ENCODE results near the gene CTAG1B.
"Not testable (repeated sequence)": the region's sequence is repeated elsewhere in the genome, so short reads cannot be mapped to it uniquely, and the experiment has no call there.

The CTAG1B gene

GRCh38 chrX:154582994-154583393, 36.1 kb downstream of the CTAG1B start:
- not testable (repeated sequence) for DNase-seq

DNA sequence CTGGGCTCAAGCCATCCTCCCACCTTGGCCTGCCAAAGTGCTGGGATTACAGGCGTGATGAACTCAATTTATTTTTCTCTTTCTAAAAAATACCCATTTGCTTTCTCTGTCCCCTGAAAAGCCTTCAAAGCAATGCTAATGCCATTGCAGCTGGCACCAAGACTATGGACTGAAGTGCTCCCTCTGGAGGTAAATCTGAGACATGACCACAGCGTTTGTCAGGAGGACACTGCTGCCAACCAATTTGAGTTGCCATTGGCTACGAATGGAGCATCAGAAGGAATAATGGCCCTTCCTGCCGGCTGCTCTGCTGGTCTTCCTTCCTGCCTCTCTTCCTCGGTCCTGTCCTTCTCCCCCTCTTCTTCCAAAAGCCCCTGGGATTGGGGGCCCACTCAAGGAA, 44.0 kb downstream of the CTAG1B start:
- not testable (repeated sequence) for DNase-seq

- DNase-seq: not testable (repeated sequence)
These were observed 46.0 kb downstream of the CTAG1B start for GRCh38 chrX:154573061-154573460.

GRCh38 chrX:154570361-154570760, 48.7 kb downstream of the CTAG1B start:
- not testable (repeated sequence) for DNase-seq

Data from activated CD4-positive, alpha-beta T cell treated with anti-CD3 and anti-CD28 coated beads for 1 hour (primary cell).